Measurements from ENCODE around the gene UST. TPM values are rescaled to one million over a fixed set of nuclear protein-coding genes. Genes with fewer than 3 reads are reported as not detected.

UST gene
- total and polyA plus RNA-seq, 9 of the 15 experiments (the other 6 are each of a cell fraction or from before 2014, with no cell fraction given), result 0.04 to 0.10 TPM; not detected in 7

DNA sequence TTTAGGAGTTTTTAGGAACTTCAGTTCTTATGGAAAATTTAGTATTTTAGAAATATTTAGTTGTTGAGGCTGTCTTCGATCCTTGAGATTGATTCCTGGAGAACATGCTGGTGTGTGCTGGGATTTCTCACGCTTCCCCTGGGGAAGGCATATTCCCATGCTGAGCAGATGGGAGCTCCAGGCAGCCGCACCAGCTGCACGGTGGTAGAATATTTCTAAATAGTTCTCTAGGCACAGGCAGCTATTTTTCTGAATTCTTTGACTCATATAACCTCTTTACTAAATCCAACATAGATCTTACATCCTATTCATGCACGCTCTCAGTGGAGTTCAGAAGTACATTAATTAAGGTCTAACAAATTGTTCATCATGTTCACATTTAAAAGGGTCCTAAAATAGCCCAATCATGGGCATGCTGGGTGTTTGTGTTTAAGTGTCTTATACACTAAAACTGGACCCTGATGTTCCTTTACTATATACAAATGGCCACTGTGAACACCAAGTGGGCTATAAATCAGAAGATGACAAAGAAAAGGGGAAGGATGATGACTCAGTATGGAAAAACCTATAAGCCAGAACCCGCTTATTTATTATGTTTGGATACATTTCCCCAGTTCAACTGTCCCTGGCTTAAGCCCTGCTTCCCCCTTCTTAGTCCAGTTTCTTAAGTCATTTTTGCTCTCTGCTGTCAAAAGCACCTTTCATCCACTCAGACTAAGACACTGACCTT is 138.5 kb downstream of the UST start:
- in situ Hi-C loops (cut with MboI), result no loop called here
- peaks cover 16 to 34% of the 10 kb centered on the region in 2 experiments for H3K27me3 ChIP-seq (ENCODE audit: control insufficient read depth in 2 of 2, insufficient read depth in 2 of 2, low read length in 2 of 2)
- no peaks in the 10 kb centered on the region for H3K9me3 ChIP-seq (replicated peaks; ENCODE audit: control insufficient read depth, insufficient read depth, low read depth, low read length)
- no peak overlapping the region for H3K9ac ChIP-seq (ENCODE audit: insufficient read depth in 1 of 2, low read depth in 2 of 2, low read length in 2 of 2)
- H4K20me1 ChIP-seq (replicated peaks; ENCODE audit: control insufficient read depth, insufficient read depth, low read length), result no peaks in the 10 kb centered on the region
- H3K36me3 ChIP-seq (ENCODE audit: control insufficient read depth, insufficient read depth, low read length), result no peaks in the 10 kb centered on the region
- intact Hi-C loops (cut with micrococcal nuclease), result no loop called here
- H3K79me2 ChIP-seq (ENCODE audit: control insufficient read depth, insufficient read depth, low read length), result no peaks in the 10 kb centered on the region
- BruUV-seq (replicated peaks), result no TSS peak
- H2AFZ ChIP-seq (ENCODE audit: low read depth, low read length), result no peak overlapping the region
- no peak for ATAC-seq
- no peak overlapping the region for H3K4me3 ChIP-seq
- TF ChIP-seq MEIS2 (IDR thresholded peaks at IDR 0.05; ENCODE audit: partially characterized antibody), result peak; percentile 72
- TF ChIP-seq ZFPM2 (CRISPR knock-in tag; IDR thresholded peaks at IDR 0.05), result no peak
- TF ChIP-seq, protein P1, sequence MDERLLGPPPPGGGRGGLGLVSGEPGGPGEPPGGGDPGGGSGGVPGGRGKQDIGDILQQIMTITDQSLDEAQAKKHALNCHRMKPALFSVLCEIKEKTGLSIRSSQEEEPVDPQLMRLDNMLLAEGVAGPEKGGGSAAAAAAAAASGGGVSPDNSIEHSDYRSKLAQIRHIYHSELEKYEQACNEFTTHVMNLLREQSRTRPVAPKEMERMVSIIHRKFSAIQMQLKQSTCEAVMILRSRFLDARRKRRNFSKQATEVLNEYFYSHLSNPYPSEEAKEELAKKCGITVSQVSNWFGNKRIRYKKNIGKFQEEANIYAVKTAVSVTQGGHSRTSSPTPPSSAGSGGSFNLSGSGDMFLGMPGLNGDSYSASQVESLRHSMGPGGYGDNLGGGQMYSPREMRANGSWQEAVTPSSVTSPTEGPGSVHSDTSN (CRISPR knock-in tag; IDR thresholded peaks at IDR 0.05; ENCODE audit: low read depth), result no peak
- TF ChIP-seq, protein P1 (tag; conservative IDR thresholded peaks at IDR 0.05; ENCODE audit: low read depth), result 0 out of 2 replicates have a peak, but pooled peaks have one; percentile 18
- 0 out of 2 replicates have a peak, but pooled peaks have one; percentile 10 for TF ChIP-seq FOSL1 (tag; conservative IDR thresholded peaks at IDR 0.05)
- TF ChIP-seq PKNOX1 (IDR thresholded peaks at IDR 0.05), result peak; percentile 35; the same call in 1 of the 2 replicates
- no peak for FAIRE-seq
- WGBS (ENCODE audit: insufficient coverage, low coverage, missing lambda C conversion rate), result 0% methylated on average over 6 of the region's 6 CpGs
- H3K9me1 ChIP-seq (ENCODE audit: control insufficient read depth, insufficient read depth, low read length), result no peaks in the 10 kb centered on the region
- no peak overlapping the region for H3K27ac ChIP-seq (ENCODE audit: extremely low read depth, low read depth, low read length)
- no peak for DNase-seq (ENCODE audit: extremely low read depth in 1 of 4, low spot score in 3 of 4)
- no peak overlapping the region for H3K4me2 ChIP-seq (ENCODE audit: insufficient read depth, low read length)
- CTCF ChIA-PET (ENCODE audit: low intra/inter-chr PET ratio), result no interaction called here
- POLR2A ChIA-PET, result interaction anchor here (0.9 kb wide), 1 partner anchor 13 kb away, joined by 3 read pairs; no protein-coding TSS in a partner anchor
- no peaks in the 10 kb centered on the region for H3K4me1 ChIP-seq (replicated peaks in 1 of 2; ENCODE audit: control insufficient read depth in 2 of 2, insufficient read depth in 2 of 2, low read length in 2 of 2)
